ENCODE results near the gene PSG3. TPM values are rescaled to one million over a fixed set of nuclear protein-coding genes. Genes with fewer than 3 reads are reported as not detected.
"Not testable (repeated sequence)": the region's sequence is repeated elsewhere in the genome, so short reads cannot be mapped to it uniquely, and the experiment has no call there.

PSG3 gene
- total RNA-seq, 1 donor from 2014 or later = not detected

DNA sequence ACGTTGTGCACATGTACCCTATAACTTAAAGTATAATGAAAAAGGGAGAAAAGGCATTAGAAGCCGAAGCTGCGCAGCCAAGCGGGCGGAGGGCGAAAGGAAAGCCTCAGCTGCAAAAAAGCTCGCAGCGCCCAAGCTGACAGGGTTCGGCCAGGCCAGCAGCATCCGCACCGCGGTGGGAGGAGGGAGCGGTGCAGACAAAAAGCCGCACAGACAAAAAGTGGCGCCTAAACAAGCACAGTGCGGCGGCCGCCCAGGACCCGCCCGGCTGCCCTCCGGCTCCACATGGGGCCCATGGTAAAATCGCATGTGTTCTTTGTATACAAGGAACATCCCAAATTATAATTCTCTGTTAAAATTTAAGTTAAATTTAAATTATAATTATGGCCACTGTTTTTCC, 42.4 kb downstream of the PSG3 start:
- ATAC-seq (no peak), DNase-seq (ENCODE audit: low spot score) (no peak)

DNA sequence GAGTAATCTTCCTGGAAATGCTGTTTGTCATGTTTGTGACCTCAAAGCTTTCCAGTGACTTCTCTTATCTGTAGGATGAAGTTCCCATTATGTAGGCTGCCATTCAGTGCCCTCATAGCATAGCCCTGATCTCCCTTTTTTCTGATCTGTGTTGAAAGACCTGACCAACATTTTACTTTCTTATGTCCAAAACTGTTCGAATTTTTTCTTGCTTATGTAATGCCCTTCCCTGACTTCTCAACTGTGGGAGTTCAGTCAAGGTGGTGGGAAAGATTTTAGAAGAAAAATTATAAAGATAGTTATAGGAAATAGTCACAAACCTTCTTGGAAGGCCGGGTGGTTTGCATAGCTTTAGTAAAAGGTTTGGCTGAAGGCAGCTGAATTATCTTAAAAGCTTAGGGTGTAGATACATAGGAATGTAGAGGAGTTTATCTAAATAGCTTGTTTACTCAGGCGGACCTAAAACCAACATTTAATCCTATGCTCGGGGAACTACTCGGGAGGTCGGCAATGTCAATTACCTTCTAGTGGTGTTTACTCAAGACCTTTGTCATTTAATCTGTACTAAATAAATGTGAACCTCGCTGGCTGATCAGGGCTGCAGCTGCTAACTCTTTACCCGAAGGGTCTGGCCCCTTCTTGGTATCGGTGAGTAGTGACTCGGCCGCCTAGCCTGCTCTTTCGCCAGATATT, 44.3 kb downstream of the PSG3 start:
- ATAC-seq = no peak
- DNase-seq (ENCODE audit: low spot score) = no peak

DNA sequence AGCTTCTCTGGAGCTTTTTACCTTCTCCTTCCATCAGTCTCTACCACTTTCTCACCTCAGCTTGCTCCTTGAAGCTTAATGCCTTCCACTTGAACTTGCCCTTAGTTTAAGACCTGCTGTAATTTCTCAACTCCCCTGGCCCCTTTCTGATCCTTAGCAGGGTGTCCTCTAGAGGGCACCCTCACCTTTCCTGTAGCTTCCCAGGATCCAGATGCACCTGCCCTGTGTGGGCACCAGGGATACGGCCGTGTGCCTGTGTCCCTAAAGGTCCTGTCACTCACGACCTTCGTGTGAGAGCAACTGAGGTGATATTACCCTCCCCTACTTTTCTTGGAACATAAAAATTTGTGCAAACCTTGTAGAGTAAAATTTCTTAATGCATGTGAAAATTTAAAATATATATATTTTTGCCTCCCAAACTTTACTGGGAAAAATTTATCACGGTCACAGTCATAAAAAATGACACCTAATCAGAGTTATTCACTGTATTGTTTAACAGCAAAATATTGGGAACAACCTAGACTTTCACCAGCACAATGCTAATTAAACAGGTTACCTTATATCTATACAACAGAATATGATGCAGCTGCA, 46.4 kb downstream of the PSG3 start:
- DNase-seq (ENCODE audit: low spot score) = peak; percentile 50

DNA sequence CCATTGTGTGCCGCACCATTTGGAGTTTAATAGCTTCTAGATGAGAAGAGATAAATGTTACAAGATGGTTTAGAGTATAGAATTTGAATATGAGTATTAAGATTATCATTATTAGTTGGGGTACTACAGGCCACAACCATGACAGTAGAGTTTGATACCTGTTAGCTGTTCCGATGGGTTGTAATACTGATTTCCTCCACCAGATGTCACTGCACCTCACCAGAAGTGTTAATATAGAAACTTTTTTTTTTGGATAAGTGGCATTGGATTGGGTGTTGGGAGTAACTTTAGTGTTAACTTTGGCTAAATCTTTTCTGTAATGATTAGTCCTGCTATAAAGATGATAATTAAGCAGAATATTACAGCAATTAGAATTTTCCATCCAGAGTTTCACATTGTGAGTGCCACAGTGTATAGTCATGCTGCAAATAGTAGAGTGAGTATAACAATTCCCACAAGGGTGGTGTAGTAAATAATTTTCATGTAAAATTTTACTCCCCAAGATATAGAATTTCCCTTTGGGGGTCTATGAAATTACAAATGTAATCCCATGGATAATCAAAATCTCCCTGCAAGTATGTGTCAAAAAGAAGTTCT, 56.3 kb downstream of the PSG3 start:
- no peak for DNase-seq (ENCODE audit: low spot score)

More for the DNA sequence above, 46.4 kb downstream of the PSG3 start:
- ATAC-seq = peak; percentile 95

DNA sequence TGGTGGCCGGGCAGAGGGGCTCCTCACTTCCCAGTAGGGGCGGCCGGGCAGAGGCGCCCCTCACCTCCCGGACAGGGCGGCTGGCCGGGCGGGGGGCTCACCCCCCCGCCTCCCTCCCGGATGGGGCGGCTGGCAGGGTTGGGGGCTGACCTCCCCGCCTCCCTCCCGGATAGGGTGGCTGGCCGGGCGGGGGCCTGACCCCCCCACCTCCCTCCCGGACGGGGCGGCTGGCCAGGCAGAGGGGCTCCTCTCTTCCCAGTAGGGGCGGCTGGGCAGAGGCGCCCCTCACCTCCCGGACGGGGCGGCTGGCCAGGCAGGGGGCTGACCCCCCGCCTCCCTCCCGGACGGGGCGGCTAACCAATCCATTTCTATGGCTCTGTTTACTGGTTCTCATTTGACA, 64.0 kb downstream of the PSG3 start:
- not testable (repeated sequence) for DNase-seq (ENCODE audit: low spot score); ATAC-seq

More for the DNA sequence above, 56.3 kb downstream of the PSG3 start:
- peak; percentile 55 for ATAC-seq

DNA sequence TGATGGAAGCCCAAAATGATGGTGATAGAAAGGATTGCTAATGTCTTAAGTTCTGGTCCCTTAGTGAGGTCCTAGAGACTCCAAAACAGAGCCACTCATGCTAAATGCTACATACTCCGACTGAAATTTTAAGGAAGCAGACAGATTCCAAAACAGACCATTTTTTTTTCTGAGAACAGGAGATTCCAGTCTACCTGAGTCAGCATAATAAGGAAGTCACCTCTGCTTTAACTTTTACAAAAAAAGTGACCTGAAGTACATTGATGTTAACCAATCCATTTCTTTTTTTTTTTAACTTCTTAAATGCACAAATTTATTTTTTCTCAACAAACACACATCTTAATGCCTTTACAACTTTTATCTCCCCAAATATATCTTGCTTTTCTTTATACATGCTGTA, 65.7 kb downstream of the PSG3 start:
- not testable (repeated sequence) for ATAC-seq; DNase-seq (ENCODE audit: low spot score)

Other genes starting within 250 kb of the PSG3 start
- gene CEACAM1, start 212.0 kb downstream of the PSG3 start, total RNA-seq = 27.0 TPM
- gene CEACAM8, start 145.6 kb downstream of the PSG3 start, total RNA-seq = 0.33 TPM
- gene PSG8, start 25.2 kb upstream of the PSG3 start, total RNA-seq = not detected
- gene PSG1, start 139.2 kb upstream of the PSG3 start, total RNA-seq = not detected
- gene PSG6, start 177.4 kb upstream of the PSG3 start, total RNA-seq = not detected
- not detected for gene PSG7, start 196.7 kb upstream of the PSG3 start, total RNA-seq